ENCODE measurements around the gene SUSD2. TPM values are rescaled to one million over a fixed set of nuclear protein-coding genes. Genes with fewer than 3 reads are reported as not detected.
"Not testable (repeated sequence)": the region's sequence is repeated elsewhere in the genome, so short reads cannot be mapped to it uniquely, and the experiment has no call there.

The SUSD2 gene
- total RNA-seq, 1 donor from 2014 or later: 3.1 TPM

DNA sequence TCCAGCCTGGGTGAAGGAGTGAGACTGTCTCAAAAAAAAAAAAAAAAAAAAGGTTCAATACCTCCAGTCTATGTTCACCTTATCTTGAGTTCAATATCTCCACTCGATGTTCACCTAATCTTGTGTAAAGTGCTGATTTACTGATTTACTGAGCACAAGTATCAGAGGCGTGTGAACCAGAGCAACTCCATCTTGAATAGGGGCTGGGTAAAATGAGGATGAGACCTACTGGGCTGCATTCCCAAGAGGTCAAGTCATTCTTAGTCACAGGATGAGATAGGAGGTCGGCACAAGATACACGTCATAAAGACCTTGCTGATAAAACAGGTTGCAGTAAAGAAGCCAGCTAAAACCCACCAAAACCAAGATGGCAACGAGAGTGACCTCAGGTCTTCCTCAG lies 22.6 kb downstream of the SUSD2 start:
- DNase-seq (ENCODE audit: low spot score); intact Hi-C loops (cut with DNase I): not testable (repeated sequence)

- no peak for DNase-seq (ENCODE audit: low spot score)
- intact Hi-C loops (cut with DNase I): loop anchor here (5.0 kb wide), 1 partner anchor 42 kb away; the partner anchor contains the start of gene GGT5
Measured at GRCh38 chr22:24205438-24206195, 24.3 kb downstream of the SUSD2 start.

DNA sequence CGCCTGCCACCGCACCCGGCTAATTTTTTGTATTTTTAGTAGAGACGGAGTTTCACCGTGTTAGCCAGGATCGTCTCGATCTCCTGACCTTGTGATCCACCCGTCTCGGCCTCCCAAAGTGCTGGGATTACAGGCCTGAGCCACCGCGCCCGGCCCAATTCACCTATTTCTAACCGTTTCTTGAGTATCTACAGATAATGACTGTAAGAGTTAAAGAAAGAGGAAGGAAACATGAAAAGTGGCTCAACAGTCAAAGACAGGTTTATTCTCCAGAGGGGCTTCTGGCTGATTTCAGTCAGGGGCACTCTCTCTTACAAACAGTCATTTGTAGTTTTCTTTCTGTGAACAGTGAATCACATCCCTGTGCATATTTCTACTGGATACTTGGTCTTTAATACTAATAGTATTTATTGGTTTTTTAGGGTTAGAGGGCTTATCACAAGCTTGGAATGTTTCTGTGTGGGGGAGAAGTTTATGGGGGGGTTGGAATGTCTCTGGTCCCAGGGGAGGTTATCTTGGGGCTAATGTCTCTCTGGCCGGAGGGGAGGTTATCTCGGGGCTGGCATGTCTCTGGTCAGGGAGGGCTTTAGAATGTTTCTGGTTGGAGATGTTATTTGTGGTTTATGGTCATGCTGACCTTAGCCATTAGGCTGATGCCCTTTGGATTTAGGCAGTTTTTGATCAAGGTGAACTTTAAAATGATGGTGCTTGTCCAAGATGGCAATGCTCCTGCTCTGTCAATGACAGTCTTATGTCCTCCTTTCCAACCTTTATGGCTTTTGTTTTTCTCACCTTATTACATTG lies 25.4 kb downstream of the SUSD2 start:
- intact Hi-C loops (cut with DNase I): loop anchor here (5.0 kb wide), 1 partner anchor 41 kb away; the partner anchor contains the start of gene GGT5
- DNase-seq (ENCODE audit: low spot score): not testable (repeated sequence)

- no peak for DNase-seq (ENCODE audit: low spot score)
- intact Hi-C loops (cut with DNase I): loop anchor here (5.0 kb wide), 1 partner anchor 40 kb away; the partner anchor contains the start of gene GGT5
Measured at GRCh38 chr22:24207264-24208011, 26.2 kb downstream of the SUSD2 start.

DNA sequence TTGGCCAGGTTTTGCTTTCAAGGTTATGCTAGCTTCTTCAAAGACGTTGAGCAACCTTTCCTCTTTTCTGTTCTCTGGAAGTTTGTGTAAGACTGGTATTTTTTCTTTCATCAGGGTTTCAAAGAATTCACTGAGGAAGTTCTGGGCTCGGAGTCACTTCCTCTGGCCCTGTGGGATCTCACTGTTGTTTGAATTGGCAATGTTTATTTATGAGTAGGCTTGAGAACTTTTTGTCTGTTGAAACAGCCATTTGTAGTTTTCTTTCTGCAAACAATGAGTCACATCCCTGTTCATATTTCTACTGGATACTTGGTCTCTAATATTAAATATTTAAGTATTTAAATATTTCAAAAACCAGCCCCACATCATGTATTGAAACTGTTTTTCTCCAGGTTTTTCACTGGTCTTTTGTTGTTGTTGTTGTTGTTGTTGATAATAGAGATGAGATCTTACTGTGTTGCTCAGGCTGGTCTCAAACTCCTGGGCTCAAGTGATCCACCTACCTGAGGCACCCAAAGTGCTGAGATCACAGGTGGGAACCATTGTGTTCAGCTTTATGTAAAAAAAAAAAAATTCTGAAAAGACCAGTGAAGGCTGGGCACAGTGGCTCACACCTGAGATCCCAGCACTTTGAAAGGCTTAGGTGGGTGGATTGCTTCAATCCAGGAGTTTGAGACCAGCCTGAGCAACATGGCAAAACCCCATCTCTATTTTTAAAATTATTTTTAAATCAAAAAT lies 26.9 kb downstream of the SUSD2 start:
- no peak for DNase-seq (ENCODE audit: low spot score)
- intact Hi-C loops (cut with DNase I): loop anchor here (5.0 kb wide), 1 partner anchor 39 kb away; the partner anchor contains the start of gene GGT5

DNA sequence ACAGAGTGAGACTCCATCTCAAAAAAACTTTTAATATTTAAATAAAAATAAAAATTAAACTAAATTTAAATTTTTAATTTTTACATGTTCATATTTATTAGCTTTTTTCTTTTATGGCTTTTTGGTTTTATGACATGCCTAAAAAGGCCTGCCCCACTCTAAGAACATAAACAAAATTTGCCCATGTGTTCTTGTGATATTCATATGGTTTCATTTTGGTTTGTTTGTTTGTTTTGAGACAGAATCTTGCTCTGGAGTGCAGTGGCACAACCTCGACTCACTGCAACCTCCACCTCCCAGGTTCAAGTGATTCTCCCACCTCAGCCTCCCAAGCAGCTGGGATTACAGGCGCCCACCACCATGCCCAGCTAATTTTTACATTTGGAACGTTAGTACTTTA lies 27.7 kb downstream of the SUSD2 start:
- no peak for DNase-seq (ENCODE audit: low spot score)
- intact Hi-C loops (cut with DNase I): loop anchor here (5.0 kb wide), 1 partner anchor 38 kb away; the partner anchor contains the start of gene GGT5

DNA sequence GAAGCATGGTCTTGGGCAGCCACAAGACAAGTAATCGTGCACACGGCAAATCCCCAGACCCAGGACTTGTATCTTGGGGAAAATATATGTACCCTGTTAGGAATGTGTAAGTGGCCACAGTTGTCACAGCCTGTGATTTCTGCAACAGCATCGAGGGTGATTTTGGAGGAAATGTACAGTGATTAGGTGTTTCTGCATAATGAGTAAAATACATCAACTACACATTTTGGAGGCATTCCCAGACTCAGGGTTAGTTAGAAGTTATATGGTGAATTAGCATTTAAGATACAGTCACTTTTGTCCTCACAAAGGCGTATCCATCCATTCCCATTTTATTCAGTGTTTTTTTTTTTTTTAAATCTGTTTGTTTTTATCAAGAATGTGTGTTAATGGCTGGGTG lies 28.4 kb downstream of the SUSD2 start:
- DNase-seq (ENCODE audit: low spot score): no peak
- intact Hi-C loops (cut with DNase I): loop anchor here (5.0 kb wide), 1 partner anchor 38 kb away; the partner anchor contains the start of gene GGT5

DNA sequence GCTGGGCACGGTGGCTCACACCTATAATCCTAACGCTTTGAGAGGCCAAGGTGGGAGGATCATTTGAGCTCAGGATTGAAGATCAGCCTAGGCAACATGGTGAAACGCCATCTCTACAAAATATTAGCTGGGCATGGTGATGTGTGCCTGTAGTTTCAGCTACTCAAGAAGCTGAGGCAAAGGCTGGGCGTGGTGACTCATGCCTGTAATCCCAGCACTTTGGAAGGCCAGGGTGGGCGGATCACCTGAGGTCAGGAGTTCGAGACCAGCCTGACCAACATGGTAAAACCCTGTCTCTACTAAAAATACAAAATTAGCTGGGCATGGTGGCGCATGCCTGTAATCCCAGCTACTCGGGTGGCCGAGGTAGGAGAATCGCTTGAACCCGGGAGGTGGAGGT lies 29.1 kb downstream of the SUSD2 start:
- not testable (repeated sequence) for DNase-seq (ENCODE audit: low spot score)

DNA sequence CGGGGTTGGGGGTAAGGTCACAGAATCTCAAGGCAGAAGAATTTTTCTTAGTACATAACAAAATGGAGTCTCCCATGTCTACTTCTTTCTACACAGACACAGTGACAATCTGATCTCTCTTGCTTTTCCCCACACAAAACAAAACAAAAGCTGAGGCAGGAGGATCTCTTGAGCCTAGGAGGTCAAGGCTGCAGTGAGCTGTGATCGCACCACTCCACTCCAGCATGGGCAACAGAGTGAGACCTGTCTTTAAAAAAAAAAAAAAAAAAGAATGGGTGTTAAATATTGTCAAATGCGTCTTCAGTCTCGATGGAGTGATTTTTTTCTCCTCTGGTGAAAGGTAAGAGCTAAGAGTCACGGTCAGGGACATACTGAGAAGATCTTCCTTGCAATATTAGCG lies 30.4 kb downstream of the SUSD2 start:
- intact Hi-C loops (cut with DNase I); DNase-seq (ENCODE audit: low spot score): not testable (repeated sequence)

More for the DNA sequence above, 29.1 kb downstream of the SUSD2 start:
- intact Hi-C loops (cut with DNase I): not testable (repeated sequence)

DNA sequence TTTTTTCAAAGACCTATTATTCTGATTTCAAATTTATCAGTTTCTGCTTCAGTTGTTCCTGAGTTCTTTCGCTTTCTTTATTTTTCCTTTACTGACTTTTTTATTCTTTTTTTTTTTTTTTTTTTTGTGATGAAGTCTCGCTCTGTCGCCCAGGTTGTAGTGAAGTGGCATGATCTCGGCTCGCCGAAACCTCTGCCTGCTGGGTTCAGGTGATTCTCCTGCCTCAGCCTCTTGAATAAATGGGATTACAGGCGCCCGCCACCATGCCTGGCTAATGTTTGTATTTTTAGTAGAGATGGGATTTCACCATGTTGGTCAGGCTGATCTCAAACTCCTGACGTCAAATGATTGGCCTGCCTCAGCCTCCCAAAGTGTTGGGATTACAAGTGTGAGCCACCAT lies 31.8 kb downstream of the SUSD2 start:
- intact Hi-C loops (cut with DNase I); DNase-seq (ENCODE audit: low spot score): not testable (repeated sequence)

- intact Hi-C loops (cut with DNase I): no loop called here
- DNase-seq (ENCODE audit: low spot score): no peak
Measured at GRCh38 chr22:24214467-24215285, 33.4 kb downstream of the SUSD2 start.

- DNase-seq (ENCODE audit: low spot score): no peak
- intact Hi-C loops (cut with DNase I): no loop called here
Measured at GRCh38 chr22:24216541-24217209, 35.4 kb downstream of the SUSD2 start.

DNA sequence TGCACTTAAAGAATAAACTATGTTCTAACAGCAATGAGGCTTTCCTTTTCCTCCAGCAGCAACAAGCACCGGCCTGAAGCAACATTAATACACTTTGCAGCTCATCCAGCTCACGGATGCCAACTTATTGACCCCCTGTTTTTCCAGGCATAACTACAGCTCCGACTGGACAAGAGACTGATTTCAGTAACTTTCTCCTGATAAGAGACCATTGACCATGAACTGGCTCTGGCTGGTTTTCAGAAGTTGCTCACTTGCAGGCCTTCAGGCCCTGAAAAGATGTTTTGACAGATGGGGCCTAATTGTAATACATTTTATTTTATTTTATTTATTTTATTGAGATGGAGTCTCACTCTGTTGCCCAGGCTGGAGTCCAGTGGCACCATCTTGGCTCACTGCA lies 36.1 kb downstream of the SUSD2 start:
- intact Hi-C loops (cut with DNase I): no loop called here

DNA sequence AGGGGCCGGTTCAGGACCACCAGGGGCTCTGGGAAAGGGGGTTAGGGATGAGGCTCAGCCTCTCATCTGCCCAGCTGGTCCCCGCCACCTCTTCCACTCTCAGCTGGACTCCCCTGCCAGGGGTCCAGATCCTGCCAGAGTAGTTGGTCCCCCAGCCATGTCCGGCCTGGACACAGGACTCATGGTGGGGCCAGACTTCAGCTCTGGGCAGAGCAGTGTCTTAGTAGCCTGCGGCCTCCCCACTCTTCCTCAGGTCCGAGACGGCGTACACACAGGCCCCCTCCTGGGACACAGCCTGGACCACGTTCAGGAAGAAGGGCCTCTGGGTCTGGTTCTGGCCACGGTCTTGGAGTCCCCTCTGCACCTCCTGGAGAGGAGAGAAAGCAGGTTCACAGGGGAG lies 38.5 kb downstream of the SUSD2 start:
- intact Hi-C loops (cut with DNase I): no loop called here
- DNase-seq (ENCODE audit: low spot score): no peak

More for the DNA sequence above, 36.1 kb downstream of the SUSD2 start:
- DNase-seq (ENCODE audit: low spot score): no peak

DNA sequence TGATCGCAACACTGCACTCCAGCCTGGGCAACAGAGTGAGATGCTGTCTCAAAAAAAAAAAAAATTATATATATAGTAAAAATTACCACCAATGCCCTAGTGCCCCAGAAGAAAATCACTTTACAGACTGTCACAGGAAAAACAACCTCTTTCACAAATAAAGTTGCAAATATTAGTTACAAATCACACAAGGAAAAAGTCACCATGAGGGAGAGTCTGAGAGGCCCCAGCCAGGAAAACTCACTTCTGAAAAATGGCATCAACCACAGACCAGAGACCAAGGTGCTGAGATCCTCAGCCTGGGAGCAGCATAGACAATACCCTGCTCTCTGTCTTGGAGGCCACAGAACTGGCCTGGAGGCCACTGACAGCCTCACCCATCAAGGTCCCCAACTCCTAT lies 43.2 kb downstream of the SUSD2 start:
- no peak for DNase-seq (ENCODE audit: low spot score)
- intact Hi-C loops (cut with DNase I): no loop called here

DNA sequence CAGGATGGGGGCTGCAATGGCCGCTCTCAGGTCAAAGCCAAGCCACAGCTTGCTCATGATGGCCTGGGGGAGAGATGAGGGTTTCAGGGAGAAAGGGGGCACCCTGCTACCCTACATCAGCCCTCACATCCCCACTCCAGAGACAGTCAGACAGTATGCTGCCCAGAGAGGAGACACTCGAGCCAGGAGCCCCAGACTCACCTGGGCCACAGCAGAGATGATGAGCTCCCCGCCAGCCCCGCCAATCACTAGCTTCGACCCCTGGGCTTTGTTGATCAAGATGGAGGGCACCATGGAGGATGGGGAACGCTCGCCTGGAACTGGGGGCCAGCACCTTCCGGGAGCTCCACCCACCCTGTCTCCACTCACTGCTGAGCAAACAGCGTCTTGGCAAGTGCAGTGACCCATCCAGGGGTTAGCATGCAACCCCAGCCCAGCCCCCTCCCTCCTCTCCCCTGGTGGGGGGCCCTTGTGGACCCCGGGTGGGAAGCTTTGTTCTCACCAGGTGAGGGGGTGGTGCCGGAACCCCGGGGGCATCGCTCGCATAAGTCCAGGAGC lies 43.8 kb downstream of the SUSD2 start:
- intact Hi-C loops (cut with DNase I): no loop called here
- DNase-seq (ENCODE audit: low spot score): no peak

GRCh38 chr22:24225951-24226350 lies 44.7 kb downstream of the SUSD2 start:
- intact Hi-C loops (cut with DNase I): no loop called here
- DNase-seq (ENCODE audit: low spot score): no peak
